NCI-H146 (cell line): ENCODE results near the gene LARP6.
"Not testable (repeated sequence)": the region's sequence is repeated elsewhere in the genome, so short reads cannot be mapped to it uniquely, and the experiment has no call there.

ENCODE experiments used
- DNase-seq: peaks from one replicate; lab custom pipeline; 2025; lab: John Stamatoyannopoulos, UW

LARP6 gene

DNA sequence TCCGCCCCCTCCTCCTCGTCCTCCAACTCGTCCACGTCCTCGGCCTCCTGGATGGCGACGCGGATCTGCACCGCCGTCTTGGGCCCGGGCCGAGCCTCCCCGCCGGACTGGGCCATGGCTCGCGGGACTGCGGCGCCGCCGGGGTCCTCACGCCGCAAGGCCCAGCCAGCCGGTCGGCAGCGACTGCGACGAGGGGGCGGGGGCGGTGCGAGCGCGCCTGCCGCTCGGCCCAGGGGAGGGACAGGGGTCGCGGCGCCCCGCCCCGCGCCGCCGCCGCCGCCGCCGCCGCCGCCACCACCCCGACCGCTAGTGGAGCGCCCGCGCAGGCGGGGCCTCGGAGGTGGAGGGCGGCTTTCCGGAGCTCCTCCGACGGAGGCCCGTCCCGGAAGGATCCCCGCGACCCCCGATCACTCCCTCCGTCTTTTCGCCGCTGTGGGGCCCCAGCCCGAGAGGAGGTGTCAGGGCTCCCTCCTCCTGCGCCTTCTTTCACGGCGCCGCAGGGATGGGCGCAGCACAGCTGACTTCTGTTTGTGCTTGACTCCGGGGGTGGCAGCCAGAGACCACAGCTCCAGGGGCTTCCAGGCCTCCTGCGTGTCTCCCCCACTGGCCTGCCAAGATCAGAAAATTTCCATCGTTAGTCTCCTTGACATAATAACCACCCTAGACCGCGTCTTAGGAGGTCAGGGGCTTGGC is at the start of gene LARP6:
TSS of gene LARP6 (minus strand) at position 185 of the 693 bp plus-strand sequence. CDS start at position 116, 69 bp downstream.
- peak; percentile 58 for DNase-seq

DNA sequence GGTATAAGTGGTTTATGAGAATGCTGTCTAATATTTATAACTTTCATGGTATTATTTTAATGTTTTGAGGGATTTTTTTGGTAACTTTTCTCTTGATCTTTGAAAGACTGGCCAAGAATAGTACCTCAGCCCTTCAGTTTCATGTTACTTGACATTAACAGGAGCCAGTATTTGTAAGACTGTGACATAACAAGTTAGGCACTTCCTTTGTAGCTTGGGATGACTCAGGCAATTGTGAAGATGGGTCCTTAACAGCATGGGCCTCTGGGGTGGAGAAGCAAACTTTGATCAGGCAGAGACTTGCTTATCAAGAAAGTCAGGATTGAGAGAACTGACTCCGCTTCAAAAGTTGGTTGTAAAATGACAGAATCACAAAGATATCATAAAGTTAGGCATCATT is 48.1 kb upstream of the LARP6 start:
- no peak for DNase-seq

DNA sequence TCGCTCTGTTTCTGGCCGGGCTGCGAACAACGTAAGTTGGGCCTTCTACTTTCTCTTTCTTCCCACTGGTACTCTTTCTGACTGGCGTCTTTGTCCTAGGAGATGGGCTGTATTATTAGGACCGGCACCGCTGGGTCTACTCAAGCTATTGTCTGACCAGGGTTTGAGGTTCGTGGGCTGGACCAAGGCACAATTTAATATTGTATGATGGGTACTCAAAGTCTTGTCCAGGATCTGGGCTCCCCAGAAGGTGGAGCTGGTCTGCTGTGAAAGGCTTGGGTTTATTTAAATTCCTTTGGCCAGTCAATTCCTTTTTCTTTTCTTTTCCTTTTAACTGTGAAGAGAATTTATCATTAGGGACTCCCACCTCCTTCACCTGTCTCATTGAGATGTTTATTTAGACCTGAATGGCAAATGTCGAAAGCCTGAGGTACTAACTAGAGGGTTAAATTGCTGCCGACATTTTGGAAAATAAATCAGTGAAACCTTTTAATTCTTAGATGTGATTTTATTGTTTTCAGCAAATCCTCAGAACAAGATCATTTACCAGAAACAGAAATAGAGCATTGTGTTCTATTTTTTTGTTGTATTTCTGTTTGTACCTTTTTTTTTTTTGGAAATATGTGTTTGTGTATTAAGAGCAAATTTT is 39.1 kb upstream of the LARP6 start:
- peak; percentile 69 for DNase-seq

DNA sequence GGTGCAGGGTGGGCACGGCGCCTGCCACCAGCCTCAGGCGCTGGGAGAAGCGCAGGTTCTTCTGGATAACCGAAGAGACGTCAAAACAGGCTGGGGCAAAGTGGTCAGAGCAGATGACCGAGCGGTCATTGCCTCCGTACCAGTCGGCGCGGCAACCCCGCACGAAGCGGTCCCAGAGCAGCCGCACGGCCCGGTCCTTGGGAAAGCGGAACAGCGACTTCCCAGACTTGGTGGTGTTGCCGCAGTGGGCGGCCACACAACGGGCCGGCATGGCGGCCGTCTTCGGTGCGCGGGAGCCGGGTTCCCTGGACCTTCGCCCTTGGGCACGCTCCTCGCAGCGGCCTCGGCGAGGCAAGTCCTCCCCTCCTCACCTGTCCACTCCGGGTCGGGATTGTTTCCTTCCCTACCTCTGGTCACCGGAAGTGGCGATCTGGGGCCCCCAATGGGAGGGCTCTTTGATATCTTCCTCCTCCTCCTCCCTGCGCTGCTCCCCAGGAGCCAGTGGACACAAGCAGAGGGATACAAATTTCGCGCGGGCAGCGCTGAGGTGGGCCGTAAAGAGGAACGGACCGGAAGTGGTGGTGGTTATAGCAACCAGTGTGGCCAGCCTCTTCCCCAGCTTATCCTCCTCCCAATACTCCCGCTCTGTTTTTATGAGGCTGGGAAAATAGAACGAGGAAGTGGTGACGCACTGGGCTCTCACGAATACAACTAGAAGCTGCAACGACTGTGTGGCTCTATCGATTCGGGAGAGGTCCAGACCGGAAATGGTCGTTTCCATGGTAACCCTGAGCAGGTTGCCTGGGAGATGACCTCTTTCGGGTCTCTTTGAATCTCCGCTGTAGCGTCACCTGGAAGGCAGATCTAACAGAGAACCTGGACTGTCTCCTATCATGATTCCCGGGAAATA is 38.3 kb upstream of the LARP6 start, which contains the start of the genes LRRC49 and THAP10:
TSS of gene LRRC49 (plus strand) at position 825 of the 910 bp plus-strand sequence. CDS start at position 894, 69 bp downstream.
TSS of gene THAP10 (minus strand) at position 432 of the 910 bp plus-strand sequence. CDS start at position 271, 161 bp downstream.
- peak; percentile 97 for DNase-seq

DNA sequence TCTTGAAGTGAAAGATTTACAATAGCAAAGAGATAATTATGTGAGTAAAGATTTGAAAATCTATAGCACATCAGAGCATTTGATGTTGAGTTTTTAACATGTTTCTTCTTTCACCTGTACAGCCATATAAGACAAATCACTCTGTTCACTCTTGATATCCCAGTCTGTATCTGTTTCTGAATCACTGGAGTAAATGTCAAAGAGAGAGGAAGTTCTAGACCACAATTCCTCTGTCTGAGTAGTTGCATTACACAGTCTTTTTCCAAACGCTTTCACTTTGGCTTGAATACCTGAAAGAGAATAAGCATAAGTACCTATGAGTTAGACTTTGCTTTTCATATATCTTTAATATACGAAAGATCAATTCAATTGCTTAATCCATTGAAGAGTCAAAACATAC is 28.4 kb upstream of the LARP6 start:
- DNase-seq = no peak

DNA sequence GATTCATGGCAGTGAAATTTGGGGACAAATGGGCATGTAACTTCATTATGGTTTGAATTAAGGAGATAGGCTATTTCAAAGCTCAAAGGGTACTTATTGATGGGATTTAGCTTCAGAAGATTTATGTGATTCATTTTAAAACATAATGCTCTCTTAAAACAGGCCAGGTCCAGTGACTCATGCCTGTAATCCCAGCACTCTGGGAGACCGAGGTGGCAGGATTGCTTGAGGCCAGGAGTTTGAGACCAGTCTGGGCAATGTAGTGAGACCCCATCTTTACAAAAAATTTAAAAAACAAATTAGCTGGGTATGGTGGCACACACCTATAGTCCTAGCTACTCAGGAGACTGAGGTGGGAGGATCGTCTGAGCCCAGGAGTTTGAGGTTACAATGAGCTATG is 26.8 kb upstream of the LARP6 start:
- no peak for DNase-seq

DNA sequence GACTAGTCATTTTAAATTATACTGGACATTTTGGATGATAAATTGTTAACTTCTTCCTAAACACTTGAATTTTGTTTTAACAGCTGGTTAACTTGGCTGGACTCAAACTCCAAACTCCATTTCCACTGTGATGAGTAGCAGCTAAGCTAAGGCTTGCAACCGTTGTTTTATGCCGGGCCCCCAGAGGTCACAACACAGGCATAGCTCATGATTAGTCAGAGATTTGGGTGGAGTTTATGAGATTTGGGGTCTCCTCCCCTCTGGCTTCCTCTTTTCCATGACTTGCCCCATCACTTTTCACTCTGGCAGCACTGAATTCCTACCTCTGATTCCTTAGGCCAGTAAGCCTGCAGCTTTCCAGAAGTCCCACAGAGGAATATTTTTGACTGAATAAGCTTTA is 25.4 kb upstream of the LARP6 start:
- DNase-seq = no peak

DNA sequence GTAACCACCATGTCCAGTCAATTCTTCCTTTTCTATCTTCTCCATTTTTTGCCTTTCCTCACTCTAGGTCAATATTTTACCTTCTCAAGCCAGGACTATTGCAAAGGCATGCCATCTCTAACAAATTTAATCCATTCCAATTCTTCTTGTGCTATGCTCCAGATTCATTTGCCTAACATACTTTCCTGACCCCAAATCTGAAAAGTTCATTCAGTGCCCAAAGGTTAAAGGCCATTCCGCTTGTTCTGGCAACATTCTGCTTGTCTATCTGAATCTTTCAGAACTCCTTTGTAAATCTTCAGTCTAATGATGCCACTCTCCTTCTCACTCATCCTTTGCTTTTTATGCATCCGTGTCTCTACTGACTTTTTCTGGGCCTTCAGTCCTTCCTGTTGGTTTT is 22.7 kb upstream of the LARP6 start:
- DNase-seq = no peak

DNA sequence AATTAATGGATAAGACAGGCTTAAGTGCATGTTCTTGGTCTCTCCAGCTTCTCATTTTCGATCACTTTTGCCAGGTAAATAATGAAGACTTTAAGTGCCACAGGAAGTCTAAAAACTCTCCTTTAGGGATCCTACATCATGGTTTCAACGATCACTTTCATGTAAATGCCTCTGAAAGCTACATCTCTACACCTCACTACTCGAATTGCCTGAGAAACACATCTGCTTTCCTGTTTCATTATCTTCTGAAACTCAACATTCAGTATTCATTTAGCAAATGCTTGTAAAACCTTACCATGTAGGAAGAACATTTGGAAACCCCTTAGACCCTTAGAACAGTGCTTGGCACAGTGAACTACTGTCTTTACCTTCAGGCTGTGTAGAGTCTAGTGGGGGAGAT is 22.1 kb upstream of the LARP6 start:
- no peak for DNase-seq

DNA sequence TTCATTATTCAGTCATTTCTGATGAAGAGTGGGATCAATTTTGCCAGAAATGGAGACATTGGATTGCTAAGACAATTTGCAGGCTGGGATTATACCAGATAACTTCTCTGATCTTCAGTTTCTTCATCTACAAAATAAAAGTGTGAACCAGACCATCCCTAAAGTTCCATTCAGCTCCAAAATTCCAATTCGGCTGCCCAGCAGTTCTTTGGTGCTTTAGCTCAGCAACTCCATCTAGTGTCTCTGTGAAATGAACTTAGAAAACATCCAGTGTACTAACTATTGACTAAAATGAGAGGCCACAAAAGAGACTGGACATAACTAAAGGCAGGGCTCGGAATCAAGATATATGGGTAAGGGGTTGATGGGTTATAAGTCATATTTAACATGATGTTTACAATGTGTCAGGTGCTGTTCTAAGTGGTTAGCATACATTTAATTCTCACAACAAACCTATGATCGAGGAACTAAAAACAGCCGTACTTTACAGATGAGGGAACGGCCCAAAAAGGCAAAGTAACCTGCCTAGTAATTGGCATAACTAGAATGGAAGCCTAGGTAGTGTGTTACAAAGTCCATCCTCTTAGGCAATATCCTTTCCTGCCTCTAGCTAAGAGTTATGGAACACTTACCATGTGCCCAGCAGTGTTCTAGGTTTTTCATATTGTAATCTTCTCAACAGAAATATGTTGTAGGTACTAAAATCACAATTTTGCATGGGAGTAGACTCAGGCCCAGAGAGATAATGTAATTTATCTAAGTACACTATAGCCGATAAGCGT is 21.2 kb upstream of the LARP6 start:
- DNase-seq = no peak

DNA sequence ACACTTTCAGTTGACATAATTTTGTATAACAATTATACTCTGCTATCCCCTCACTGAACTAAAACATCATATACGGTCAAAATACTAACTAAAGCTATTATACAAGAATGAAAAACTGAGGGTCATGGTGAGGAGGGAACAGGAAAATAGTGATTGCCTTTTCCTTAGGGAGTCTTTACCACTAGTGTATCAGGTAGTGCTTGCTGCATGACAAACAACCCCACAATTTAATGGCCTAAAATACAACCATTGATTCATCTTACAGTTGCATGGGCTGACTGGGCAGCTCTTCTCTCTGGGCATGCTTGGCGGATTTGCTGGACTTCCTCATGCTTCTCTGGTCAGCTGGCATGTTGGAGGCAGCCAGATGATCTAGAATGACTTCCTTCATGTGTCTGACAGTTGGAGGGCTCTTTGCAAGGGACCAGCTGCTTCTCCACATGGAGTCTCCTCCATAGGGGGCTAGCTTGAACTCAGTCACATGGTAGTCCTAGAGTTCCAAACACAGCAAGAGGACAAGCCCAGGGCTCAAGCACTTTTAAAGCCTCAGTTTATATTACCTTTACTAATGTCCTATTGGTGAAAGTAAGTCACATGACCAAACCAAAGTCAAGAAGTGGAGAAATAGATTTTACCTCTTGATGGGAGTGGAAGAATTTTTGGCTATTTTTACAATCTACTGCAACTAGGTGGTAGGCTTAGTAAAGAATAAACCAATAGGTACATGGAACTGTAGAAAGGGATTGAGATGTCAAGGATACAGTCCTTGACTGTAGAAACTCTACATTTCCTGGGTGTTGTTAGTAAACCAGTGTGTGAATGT is 19.5 kb upstream of the LARP6 start:
- DNase-seq = no peak

DNA sequence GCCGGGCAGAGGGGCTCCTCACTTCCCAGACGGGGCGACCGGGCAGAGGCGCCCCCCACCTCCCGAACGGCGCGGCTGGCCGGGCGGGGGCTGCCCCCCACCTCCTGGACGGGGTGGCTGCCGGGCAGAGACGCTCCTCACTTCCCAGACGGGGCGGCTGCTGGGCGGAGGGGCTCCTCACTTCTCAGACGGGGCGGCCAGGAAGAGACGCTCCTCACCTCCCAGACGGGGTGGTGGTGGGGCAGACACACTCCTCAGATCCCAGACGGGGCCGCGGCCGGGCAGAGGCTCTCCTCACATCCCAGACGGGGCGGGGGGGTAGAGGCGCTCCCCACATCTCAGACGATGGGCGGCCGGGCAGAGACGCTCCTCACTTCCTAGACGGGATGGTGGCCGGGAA is 17.5 kb upstream of the LARP6 start:
- not testable (repeated sequence) for DNase-seq

DNA sequence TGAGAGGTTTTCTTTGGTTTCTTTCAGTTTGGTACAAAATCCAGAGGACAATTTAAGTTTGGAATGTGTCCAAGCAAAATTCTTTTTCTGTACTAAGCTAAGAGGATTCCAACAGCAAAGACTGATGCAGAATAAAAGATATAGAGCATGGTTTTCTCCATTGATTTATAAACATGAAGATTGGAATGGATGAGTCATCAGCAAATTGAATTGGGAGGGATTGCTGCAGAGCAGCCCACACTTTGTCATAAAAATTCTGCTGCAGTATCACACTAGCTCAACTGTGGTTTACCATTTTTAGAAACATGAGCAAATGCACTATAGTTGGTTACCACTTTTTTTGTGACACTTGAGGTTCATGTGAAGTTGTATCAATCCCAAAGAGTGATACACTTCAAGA is 16.1 kb upstream of the LARP6 start:
- no peak for DNase-seq

DNA sequence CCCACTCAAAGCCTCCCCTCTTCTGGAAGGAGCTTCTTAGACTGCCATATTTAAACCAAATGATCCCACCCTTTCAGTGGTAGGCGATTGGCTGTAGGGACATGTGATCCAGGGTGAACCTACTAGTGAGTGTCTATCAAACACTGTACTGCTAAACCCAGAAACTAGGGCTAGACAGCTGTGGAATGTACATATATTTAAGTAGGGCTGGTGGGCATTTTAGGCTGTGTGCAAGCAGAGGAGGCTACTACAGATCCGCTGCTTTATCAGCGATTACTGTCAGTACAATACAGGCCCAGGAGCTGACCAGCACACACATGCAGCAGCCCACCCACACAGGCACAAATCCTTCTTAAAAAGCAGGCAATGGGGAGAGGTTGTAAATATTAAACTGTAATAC is 15.4 kb upstream of the LARP6 start:
- DNase-seq = no peak

DNA sequence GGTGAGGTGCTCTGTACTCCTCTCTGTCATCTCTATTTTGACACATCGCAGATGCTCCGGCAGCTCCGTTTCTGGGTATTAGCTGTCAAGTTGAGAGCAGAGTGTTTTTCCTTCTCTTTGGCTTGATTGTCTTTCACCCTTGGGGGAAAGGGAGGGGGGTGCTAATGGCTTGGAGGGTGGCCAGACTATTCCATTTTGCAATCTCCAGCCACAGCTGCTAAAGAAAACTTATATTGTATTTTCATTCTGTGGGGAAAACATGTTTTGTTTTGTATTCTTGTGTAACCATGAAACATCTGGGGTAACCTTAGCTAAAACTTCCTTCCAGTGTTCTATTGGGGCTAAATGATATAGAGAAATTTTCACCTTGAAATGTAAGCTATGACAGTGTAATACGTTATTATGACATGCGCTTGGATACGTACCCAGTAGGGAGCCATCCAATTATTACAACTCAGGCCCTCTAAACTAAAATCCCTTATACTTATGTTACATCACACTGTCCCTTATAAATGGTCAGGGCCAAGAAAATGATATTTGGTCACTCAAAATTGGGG is 14.0 kb upstream of the LARP6 start:
- DNase-seq = no peak

DNA sequence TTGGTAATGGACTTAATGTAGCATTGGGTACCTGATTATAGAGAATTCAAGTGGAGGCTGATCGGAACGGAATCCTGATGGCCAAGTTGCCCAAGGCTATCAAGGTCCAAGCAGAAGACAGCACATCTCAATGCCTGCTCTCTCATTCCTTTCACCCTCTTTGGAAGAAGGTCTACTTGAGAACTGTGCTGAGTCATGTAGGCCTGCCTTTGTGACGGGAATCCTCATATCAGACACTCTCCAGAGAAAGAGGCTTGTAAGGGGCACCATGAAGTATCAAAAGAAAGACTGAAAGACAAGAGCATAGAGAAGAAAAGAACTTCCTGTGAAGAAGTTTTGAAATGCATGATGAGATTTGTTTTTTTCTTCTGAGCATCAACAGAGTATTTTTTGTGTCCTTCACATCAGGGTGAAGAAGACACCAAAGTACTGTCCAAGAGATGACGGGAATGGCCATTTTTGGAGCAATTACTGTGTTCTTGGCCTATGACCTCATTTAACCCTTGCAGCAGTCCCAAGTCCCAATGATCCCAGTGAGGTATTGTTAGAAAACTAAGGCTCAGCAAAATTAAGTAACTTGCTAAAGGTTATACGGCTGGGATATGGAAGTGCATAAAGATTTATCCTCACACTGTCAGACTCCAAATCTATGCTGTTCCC is 13.2 kb upstream of the LARP6 start:
- DNase-seq = no peak

DNA sequence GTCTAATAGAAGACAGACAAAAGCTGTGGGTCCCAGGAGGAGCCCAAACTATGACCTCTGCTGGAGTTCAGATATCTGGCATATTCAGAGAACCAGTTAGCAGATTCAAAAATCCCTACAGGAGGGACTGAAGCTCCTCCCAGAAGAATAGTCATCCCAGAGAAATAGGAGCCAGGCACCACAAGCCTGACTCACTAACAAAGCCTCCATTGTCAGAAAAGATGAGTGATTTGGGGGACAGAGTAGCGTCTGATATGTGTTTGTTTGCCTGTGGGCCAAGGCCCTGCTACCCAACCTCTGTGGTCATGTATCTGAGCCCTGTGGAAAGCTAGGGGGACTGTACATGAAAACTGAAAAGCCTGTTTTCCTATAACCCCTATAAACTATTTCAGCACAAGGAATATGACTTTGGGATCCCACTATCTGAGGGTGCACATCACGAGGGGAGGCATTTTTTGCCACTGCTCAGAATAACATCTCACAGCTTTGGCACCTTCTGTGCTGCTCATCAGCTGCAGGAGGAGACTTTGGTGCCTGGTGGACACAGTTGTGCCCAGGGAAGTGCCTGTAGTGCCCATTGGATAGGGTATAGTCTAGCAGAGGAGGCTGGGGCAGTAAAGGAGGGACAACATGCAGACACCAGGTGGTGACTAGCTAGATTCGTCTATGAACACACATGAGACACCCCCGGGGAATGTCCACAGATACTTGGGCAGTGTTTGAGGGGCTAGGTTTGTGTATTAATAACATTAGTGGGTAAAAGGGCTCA is 9.7 kb upstream of the LARP6 start:
- no peak for DNase-seq

DNA sequence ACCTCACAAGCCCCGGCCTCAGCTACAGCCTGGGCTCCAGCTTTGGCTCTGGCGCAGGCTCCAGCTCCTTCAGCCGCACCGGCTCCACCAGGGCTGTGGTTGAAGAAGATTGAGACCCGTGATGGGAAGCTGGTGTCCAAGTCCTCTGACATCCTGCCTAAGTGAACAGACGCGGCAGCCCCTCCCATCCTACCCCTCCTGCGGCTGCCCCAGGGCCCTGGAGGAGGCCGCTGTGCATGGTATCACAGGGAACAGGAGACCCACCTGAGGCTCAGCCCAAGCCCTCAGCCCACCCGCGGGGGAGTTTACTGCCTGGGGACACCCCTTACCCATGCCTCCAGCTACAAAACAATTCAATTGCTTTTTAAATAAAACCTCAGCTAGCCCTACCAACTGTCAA is 6.0 kb upstream of the LARP6 start:
- no peak for DNase-seq

DNA sequence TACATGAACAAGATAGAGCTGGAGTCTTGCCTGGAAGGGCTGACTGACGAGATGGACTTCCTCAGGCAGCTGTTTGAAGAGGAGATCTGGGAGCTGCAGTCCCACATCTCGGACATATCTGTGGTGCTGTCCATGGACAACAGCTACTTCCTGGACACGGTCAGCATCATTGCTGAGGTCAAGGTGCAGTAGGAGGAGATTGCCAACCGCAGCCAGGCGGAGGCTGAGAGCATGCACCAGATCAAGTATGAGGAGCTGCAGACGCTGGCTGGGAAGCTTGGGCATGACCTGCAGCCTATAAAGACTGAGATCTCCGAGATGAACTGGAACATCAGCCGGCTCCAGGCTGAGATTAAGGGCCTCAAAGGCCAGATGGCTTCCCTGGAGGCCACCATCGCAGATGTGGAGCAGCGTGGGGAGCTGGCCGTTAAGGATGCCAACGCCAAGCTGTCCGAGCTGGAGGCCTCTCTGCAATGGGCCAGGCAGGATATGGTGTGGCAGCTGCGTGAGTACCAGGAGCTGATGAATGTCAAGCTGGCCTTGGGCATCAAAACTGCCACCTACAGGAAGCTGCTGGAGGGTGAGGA is 5.5 kb upstream of the LARP6 start:
- DNase-seq = no peak
